WERI-Rb-1 (cell line): ENCODE measurements around the gene TSPAN13.
"Not testable (repeated sequence)": the region's sequence is repeated elsewhere in the genome, so short reads cannot be mapped to it uniquely, and the experiment has no call there.

ENCODE experiments used
- DNase-seq: peaks from one replicate; pipeline ENCODE4 v3.0.0-alpha.2; 2020
- H3K27ac ChIP-seq: fragments of 250-450 bp; sonication (Bioruptor Pico); 2 replicates; pipeline ENCODE4 v1.5.1; 2020; ENCODE audit warnings: mild to moderate bottlenecking, moderate library complexity
- H3K27me3 ChIP-seq: fragments of 250-450 bp; sonication (Bioruptor Pico); 2 replicates; pipeline ENCODE4 v1.5.1; 2021; ENCODE audit warnings: mild to moderate bottlenecking, low read depth, moderate library complexity; ENCODE audit not compliant: insufficient read depth, severe bottlenecking
- H3K36me3 ChIP-seq: fragments of 250-450 bp; sonication (Bioruptor Pico); 2 replicates; pipeline ENCODE4 v1.5.1; 2020; ENCODE audit warnings: mild to moderate bottlenecking, moderate library complexity
- H3K4me3 ChIP-seq: 2 replicates; pipeline ENCODE4 v1.5.1; 2011; ENCODE audit warnings: low read depth, mild to moderate bottlenecking, control low read depth, low read length
- H3K9me3 ChIP-seq: fragments of 250-450 bp; sonication (Bioruptor Pico); 2 replicates; pipeline ENCODE4 v1.5.1; 2021; ENCODE audit warnings: mild to moderate bottlenecking, moderate library complexity; ENCODE audit not compliant: severe bottlenecking
- CTCF ChIP-seq: IDR thresholded peaks from 2 replicates; pipeline ENCODE4 v1.5.1; 2011; ENCODE audit warnings: low read depth, mild to moderate bottlenecking, control low read depth, inconsistent platforms, low read length

The TSPAN13 gene

DNA sequence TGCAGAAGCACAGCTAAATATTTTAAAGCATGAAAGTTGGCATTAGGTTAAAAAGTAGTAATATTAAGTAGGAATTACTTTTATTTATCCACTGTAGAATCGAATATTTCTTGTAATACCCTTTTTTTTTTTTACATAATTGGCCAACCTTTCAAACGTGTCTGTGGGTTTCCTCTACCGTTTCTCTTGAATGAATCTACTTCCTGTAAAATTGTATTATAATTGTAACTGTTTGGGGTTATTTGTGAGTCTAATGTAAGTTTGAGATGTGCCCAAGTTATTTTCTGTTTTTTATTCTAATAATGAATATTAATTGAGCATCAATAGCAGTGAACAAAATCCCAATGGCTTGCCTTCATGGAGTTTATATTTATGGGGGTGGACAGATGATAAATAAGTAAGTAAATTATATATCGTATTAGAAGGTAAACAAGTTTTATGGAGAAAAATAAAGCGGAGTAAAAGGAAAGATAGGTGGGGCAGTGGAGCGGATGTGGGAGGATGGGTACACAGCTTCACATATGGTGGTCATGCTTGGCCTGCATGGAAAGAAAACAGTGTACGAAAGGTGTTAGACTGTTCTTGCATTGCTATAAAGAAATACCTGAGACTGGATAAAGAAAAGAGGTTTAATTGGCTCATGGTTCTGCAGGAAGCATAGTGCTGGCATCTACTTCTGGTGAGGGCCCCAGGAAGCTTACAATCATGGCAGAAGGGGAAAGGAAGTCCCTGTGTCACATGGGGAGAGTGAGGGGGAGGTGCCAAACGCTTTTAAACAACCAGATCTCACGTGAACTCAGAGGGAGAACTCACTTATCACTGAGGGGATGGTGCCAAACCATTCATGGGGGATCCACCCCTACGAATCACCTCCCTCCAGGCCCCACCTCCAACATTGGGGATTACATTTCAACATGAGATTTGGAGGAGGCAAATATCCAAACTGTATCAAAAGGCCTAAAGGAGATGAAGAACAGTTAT is 5.4 kb downstream of the TSPAN13 start:
- no peaks in the 10 kb centered on the region; the same call in none of the 2 replicates for H3K36me3 ChIP-seq
- no peaks in the 10 kb centered on the region for H3K27me3 ChIP-seq
- no peak overlapping the region for H3K27ac ChIP-seq
- no peak overlapping the region for H3K4me3 ChIP-seq
- no peak for DNase-seq
- no peaks in the 10 kb centered on the region for H3K9me3 ChIP-seq
- no peak for TF ChIP-seq CTCF

- Histone ChIP-seq H3K4me3 (no peak overlapping the region), H3K36me3 (no peaks in the 10 kb centered on the region; the same call in none of the 2 replicates), H3K9me3 (no peaks in the 10 kb centered on the region), H3K27ac (no peak overlapping the region), H3K27me3 (no peaks in the 10 kb centered on the region)
- DNase-seq: no peak
- TF ChIP-seq CTCF: no peak
These were observed 6.3 kb downstream of the TSPAN13 start for GRCh38 chr7:16759840-16760239.

DNA sequence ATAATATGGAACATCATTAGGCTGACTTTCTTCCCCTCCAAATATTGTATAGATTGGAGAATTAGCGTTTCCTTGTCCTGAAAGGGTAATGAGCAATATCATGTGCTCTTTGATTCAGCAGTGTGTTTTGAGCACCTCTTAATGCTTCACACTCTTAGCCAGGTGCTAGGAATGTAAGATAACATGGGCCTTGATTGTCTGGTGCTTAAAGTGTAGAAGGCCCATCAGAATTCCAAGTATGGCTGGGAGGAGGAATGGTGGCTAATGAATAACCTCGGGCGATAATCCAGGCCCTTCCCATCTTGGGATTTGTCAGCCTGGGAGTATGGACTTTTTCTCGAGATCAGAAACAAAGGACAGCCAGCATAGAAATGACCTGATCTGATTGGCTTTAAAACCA is 8.6 kb downstream of the TSPAN13 start:
- DNase-seq: no peak
- no peaks in the 10 kb centered on the region; the same call in none of the 2 replicates for H3K36me3 ChIP-seq
- no peaks in the 10 kb centered on the region for H3K9me3 ChIP-seq

DNA sequence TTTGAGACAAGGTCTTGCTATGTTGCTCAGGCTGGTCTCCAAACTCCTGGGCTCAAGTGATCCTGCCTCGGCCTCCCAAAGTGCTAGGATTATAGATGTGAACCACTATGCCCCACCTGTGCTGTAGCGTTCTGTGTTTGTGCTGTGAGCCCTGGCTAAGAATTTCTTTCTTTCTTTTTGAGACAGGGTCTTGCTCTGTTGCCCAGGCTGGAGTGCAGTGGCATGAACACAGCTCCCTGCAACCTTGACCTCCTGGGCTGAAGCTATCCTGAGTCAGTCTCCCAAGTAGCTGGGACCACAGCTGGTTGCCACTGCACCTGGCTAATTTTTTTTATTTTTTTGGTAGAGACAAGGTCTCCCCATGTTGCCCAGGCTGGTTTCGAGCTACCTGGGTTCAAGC is 11.4 kb downstream of the TSPAN13 start:
- no peaks in the 10 kb centered on the region for H3K9me3 ChIP-seq

More for the DNA sequence above, 8.6 kb downstream of the TSPAN13 start:
- no peaks in the 10 kb centered on the region for H3K27me3 ChIP-seq
- H3K27ac ChIP-seq: no peak overlapping the region
- no peak overlapping the region for H3K4me3 ChIP-seq
- TF ChIP-seq CTCF: no peak

DNA sequence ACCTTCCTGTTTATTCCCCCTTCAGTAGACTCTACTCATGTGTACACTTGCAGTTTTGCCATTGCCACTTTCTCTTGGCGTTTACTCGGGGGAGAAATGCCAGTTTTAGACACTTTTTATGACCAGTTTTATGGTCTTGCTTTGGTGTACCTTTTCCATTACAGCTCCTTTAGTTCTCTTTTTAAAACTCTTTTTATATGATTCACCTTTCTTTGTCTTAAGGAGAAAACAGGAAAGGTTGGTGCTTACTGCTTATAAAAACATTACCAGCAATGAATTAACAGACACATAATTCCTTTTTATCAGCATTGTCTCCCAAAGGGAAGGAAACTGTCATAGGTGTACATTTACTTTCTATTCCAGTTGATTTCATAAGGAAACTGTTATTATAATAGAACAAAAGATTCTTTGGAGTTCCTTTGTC is 11.9 kb downstream of the TSPAN13 start:
- TF ChIP-seq CTCF: no peak
- Histone ChIP-seq H3K27me3 (no peaks in the 10 kb centered on the region), H3K4me3 (no peak overlapping the region), H3K36me3 (no peaks in the 10 kb centered on the region; the same call in 1 of the 2 replicates), H3K9me3 (no peaks in the 10 kb centered on the region), H3K27ac (no peak overlapping the region)
- no peak for DNase-seq

More for the DNA sequence above, 11.4 kb downstream of the TSPAN13 start:
- DNase-seq: no peak
- Histone ChIP-seq H3K4me3 (no peak overlapping the region), H3K36me3 (no peaks in the 10 kb centered on the region; the same call in 1 of the 2 replicates), H3K27me3 (no peaks in the 10 kb centered on the region), H3K27ac (no peak overlapping the region)
- no peak for TF ChIP-seq CTCF

DNA sequence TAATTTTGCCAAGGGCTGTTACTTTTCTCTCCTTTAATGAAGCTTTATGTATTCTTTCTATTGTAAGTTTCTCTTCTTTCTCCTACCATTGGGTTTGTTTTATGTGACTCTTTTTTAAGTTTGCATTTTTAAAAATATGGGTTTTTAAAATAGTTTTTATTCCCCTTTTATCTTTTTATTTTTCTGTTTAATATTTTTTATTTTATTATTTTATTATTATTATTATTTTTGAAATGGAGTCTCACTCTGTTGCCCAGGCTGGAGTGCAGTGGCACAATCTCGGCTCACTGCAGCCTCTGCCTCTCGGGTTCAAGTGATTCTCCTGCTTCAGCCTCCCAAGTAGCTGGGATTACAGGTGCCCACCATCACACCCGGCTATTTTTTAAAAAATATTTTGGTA is 16.4 kb downstream of the TSPAN13 start:
- not testable (repeated sequence) for DNase-seq, H3K9me3 ChIP-seq, H3K27ac ChIP-seq, H3K4me3 ChIP-seq, H3K36me3 ChIP-seq, H3K27me3 ChIP-seq
